ENCODE results near the gene GRIK3. TPM values are rescaled to one million over a fixed set of nuclear protein-coding genes. Genes with fewer than 3 reads are reported as not detected.

GRIK3 gene
- total and polyA plus RNA-seq, 2 donors (not counting 1 experiment from before 2014, with no cell fraction given) = not detected

DNA sequence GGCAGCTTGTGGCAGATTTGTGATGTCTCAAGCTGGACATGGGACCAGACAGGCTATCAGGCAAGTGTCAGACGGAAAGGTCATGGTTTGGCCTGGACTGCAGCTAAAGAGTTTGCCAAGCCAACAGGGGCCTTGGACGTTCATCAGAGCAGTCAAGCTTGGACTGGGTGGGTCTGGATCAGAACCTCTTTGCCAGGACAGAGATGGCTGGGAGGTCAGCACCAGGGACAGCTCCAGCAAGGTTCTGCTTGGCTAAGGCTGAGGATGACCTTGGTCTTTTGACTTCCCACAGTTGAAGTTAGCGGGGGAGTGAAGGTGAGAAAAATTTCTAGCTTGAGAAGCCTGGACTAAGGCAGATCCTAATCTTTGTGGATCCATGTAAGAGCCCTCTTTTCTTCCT, 68.1 kb downstream of the GRIK3 start:
- DNase-seq (ENCODE audit: low read depth in 2 of 2) = peak in 1 of 2 donors; percentile 2
- Histone ChIP-seq H3K9me3 (ENCODE audit: control insufficient read depth, insufficient read depth, low read depth, low read length) (no peaks in the 10 kb centered on the region), H3K27me3 (ENCODE audit: control insufficient read depth, insufficient read depth, low read length) (no peaks in the 10 kb centered on the region), H3K36me3 (ENCODE audit: control insufficient read depth, insufficient read depth, low read length) (no peaks in the 10 kb centered on the region), H3K27ac (ENCODE audit: insufficient read depth, low read length) (no peak overlapping the region), H2AFZ (ENCODE audit: low read length) (no peak overlapping the region), H3K9ac (ENCODE audit: insufficient read depth, low read length) (no peak overlapping the region), H3K4me3 (replicated peaks in 1 of 4; ENCODE audit: control extremely low read depth in 1 of 4, insufficient read depth in 1 of 4, low read depth in 3 of 4, low read length in 4 of 4) (no peak overlapping the region), H4K20me1 (ENCODE audit: control insufficient read depth, extremely low read depth, insufficient read depth, low read length) (no peaks in the 10 kb centered on the region), H3K4me2 (ENCODE audit: extremely low read depth, insufficient read depth, low read length) (no peak overlapping the region), H3K79me2 (ENCODE audit: control insufficient read depth, insufficient read depth, low read length) (no peaks in the 10 kb centered on the region), H3K4me1 (ENCODE audit: control insufficient read depth, extremely low read depth, insufficient read depth, low read length) (no peaks in the 10 kb centered on the region)
- TF ChIP-seq, protein P1, sequence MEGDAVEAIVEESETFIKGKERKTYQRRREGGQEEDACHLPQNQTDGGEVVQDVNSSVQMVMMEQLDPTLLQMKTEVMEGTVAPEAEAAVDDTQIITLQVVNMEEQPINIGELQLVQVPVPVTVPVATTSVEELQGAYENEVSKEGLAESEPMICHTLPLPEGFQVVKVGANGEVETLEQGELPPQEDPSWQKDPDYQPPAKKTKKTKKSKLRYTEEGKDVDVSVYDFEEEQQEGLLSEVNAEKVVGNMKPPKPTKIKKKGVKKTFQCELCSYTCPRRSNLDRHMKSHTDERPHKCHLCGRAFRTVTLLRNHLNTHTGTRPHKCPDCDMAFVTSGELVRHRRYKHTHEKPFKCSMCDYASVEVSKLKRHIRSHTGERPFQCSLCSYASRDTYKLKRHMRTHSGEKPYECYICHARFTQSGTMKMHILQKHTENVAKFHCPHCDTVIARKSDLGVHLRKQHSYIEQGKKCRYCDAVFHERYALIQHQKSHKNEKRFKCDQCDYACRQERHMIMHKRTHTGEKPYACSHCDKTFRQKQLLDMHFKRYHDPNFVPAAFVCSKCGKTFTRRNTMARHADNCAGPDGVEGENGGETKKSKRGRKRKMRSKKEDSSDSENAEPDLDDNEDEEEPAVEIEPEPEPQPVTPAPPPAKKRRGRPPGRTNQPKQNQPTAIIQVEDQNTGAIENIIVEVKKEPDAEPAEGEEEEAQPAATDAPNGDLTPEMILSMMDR (conservative IDR thresholded peaks at IDR 0.05 in 1 of 2, IDR thresholded peaks at IDR 0.05 in 1 of 2; ENCODE audit: low read depth in 1 of 2, low read length in 2 of 2) = no peak
- TF ChIP-seq EZH2 (IDR thresholded peaks at IDR 0.05; ENCODE audit: low read length, missing control alignments) = no peak

DNA sequence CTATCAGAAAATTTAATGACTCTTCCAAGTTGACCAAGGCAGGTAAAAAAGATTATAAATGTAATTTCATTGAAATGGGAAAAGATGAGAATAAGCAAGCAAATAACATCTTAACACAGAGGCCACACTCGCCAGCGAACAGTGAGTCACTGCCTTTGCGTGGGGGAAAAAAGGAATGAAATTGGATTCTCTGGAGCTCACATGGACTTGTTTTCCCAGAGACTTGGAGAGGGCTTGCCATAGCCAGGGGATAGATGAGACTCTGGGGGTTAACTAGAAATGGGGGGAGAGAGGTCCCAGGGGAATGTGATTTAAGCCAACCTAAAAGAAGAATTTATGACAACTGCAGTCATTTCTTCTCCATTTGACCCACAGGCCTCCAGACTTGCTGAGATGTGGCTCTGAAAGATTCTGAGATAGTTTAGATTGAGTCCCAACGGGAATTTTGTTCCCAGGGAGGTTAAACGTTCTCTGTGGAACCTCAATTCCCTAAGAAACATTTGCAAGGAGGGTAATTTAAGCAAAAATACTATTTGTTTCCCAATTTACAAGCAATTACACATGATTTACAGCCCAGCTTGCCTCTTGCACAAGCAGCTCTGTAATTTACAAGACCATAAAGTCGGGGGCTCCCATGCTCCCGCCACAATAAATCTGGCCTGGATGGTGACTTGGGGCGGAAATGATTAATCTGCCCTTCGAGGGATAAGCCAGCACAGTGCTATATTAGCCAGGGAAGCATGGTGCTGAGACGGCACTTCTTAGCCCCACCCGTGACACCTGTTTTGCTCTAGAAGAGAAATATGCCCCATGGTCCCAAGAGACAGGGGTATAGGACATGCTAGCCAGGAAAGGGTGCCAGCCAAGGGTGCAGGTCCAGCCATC, 68.8 kb downstream of the GRIK3 start:
- DNase-seq (ENCODE audit: low read depth in 2 of 2) = no peak
- Histone ChIP-seq H3K4me3 (replicated peaks in 1 of 4; ENCODE audit: control extremely low read depth in 1 of 4, insufficient read depth in 1 of 4, low read depth in 3 of 4, low read length in 4 of 4) (no peak overlapping the region), H3K4me1 (ENCODE audit: control insufficient read depth, extremely low read depth, insufficient read depth, low read length) (no peaks in the 10 kb centered on the region), H4K20me1 (ENCODE audit: control insufficient read depth, extremely low read depth, insufficient read depth, low read length) (no peaks in the 10 kb centered on the region), H3K27ac (ENCODE audit: insufficient read depth, low read length) (no peak overlapping the region), H3K4me2 (ENCODE audit: extremely low read depth, insufficient read depth, low read length) (no peak overlapping the region), H3K79me2 (ENCODE audit: control insufficient read depth, insufficient read depth, low read length) (no peaks in the 10 kb centered on the region), H3K36me3 (ENCODE audit: control insufficient read depth, insufficient read depth, low read length) (no peaks in the 10 kb centered on the region), H3K27me3 (ENCODE audit: control insufficient read depth, insufficient read depth, low read length) (no peaks in the 10 kb centered on the region), H3K9me3 (ENCODE audit: control insufficient read depth, insufficient read depth, low read depth, low read length) (no peaks in the 10 kb centered on the region), H3K9ac (ENCODE audit: insufficient read depth, low read length) (no peak overlapping the region), H2AFZ (ENCODE audit: low read length) (no peak overlapping the region)
- no peak for TF ChIP-seq EZH2 (IDR thresholded peaks at IDR 0.05; ENCODE audit: low read length, missing control alignments)
- TF ChIP-seq, protein P1 (conservative IDR thresholded peaks at IDR 0.05 in 1 of 2, IDR thresholded peaks at IDR 0.05 in 1 of 2; ENCODE audit: low read depth in 1 of 2, low read length in 2 of 2) = no peak

DNA sequence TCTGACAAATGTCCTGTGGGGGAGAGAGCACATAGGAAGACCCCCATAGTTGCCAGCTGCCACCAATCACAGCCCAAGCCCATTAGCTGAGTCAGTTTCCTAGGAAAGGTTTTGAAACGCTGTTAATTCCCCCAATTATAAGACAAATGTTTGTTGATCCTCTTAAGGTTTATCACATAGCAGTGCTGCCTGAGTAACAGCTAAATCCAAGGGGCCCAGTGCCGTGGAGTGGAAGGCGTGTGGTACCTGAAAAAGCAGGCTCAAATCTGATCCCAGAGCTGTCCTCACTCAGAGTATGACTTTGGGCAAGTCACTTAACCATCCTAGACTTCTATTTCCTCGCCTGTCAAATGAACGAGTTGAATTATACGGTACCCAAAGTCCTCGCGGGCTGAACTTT, 69.5 kb downstream of the GRIK3 start:
- H3K4me2 ChIP-seq (ENCODE audit: extremely low read depth, insufficient read depth, low read length) = no peak overlapping the region
- no peaks in the 10 kb centered on the region for H3K79me2 ChIP-seq (ENCODE audit: control insufficient read depth, insufficient read depth, low read length)
- no peak overlapping the region for H3K27ac ChIP-seq (ENCODE audit: insufficient read depth, low read length)
- TF ChIP-seq, protein P1 (conservative IDR thresholded peaks at IDR 0.05 in 1 of 2, IDR thresholded peaks at IDR 0.05 in 1 of 2; ENCODE audit: low read depth in 1 of 2, low read length in 2 of 2) = no peak
- no peak for TF ChIP-seq EZH2 (IDR thresholded peaks at IDR 0.05; ENCODE audit: low read length, missing control alignments)
- no peaks in the 10 kb centered on the region for H3K4me1 ChIP-seq (ENCODE audit: control insufficient read depth, extremely low read depth, insufficient read depth, low read length)
- H2AFZ ChIP-seq (ENCODE audit: low read length) = no peak overlapping the region
- H3K36me3 ChIP-seq (ENCODE audit: control insufficient read depth, insufficient read depth, low read length) = no peaks in the 10 kb centered on the region
- H3K9me3 ChIP-seq (ENCODE audit: control insufficient read depth, insufficient read depth, low read depth, low read length) = no peaks in the 10 kb centered on the region
- no peaks in the 10 kb centered on the region for H4K20me1 ChIP-seq (ENCODE audit: control insufficient read depth, extremely low read depth, insufficient read depth, low read length)
- no peak for DNase-seq (ENCODE audit: low read depth in 2 of 2)
- no peaks in the 10 kb centered on the region for H3K27me3 ChIP-seq (ENCODE audit: control insufficient read depth, insufficient read depth, low read length)
- H3K9ac ChIP-seq (ENCODE audit: insufficient read depth, low read length) = no peak overlapping the region
- H3K4me3 ChIP-seq (replicated peaks in 1 of 4; ENCODE audit: control extremely low read depth in 1 of 4, insufficient read depth in 1 of 4, low read depth in 3 of 4, low read length in 4 of 4) = no peak overlapping the region

Data from fibroblast of lung (primary cell).